OCI-LY3 (cell line): Measurements from ENCODE around the gene MRPL21.

Experiments
- CTCF ChIP-seq: fragments of 200-600, 300-600 bp; sonication (generic); IDR thresholded peaks from 2 replicates; pipeline ENCODE4 v1.5.1; 2014; ENCODE audit warnings: antibody characterized with exemption, low read length, low read depth
- EZH2phosphoT487 ChIP-seq: fragments of 200-600 bp; shearing (Covaris generic); IDR thresholded peaks from 2 replicates; pipeline ENCODE4 v1.6.1; 2018; ENCODE audit warnings: antibody characterized with exemption, mixed run types, low read depth

GRCh38 chr11:68934666-68935065, 31.0 kb upstream of the MRPL21 start:
- no peak for TF ChIP-seq CTCF
- no peak for TF ChIP-seq EZH2phosphoT487
